GM12878 (cell line): Measurements from ENCODE around the gene TIMP4. TPM values are rescaled to one million over a fixed set of nuclear protein-coding genes. Genes with fewer than 3 reads are reported as not detected.

Experiments used
- ATAC-seq: fragments of 200-7000 bp; cut with Tn5 transposase; 3 replicates; pipeline ENCODE4 v1.9.1; 2020; ENCODE audit warnings: mild to moderate bottlenecking, moderate library complexity
- BruUV-seq: library from RNA; stranded (reverse); fragments of 400-500 nt; replicated peaks from 2 replicates; lab custom pipeline; 2021; lab: Mats Ljungman, UMichigan
- CTCF ChIA-PET: fragments of 300-600 bp; sonication (Branson Sonifier 250); formaldehyde crosslinking; extraction: SDS; loops from one replicate; lab custom pipeline; 2021; ENCODE audit warnings: inconsistent platforms; lab: Yijun Ruan, JAX
- POLR2A ChIA-PET: fragments of 350-600 bp; formaldehyde crosslinking; extraction: SDS; loops from one replicate; lab custom pipeline; 2021; ENCODE audit warnings: inconsistent platforms; lab: Charles Lee
- RAD21 ChIA-PET: fragments of 300-600 bp; sonication (Branson Sonifier 250); formaldehyde crosslinking; loops from one replicate; lab custom pipeline; 2023; ENCODE audit warnings: antibody characterized with exemption; ENCODE audit not compliant: unreplicated experiment; lab: Charles Lee
- SMC1A ChIA-PET: fragments of 300-600 bp; sonication (Branson Sonifier 250); formaldehyde crosslinking; loops from one replicate; lab custom pipeline; 2023; ENCODE audit not compliant: unreplicated experiment, uncharacterized antibody; lab: Charles Lee
- DNase-seq: peaks from one replicate; pipeline ENCODE4 v3.0.0-alpha.2; 2011; ENCODE audit warnings: low read depth, low spot score
- FAIRE-seq: peaks from 3 replicates; lab custom pipeline; 2011; peaks lifted over from hg19 to GRCh38; lab: Jason Lieb, UNC
- H2AFZ ChIP-seq: 2 replicates; pipeline ENCODE4 v1.6.0; 2011; ENCODE audit warnings: low read depth, low read length, control low read depth; ENCODE audit not compliant: control insufficient read depth
- H3K27ac ChIP-seq: 2 replicates; pipeline ENCODE4 v1.5.1; 2011; ENCODE audit warnings: control low read depth; ENCODE audit not compliant: control insufficient read depth, insufficient read depth
- H3K27me3 ChIP-seq, 2 experiments: replicated peaks in 1 of 2; 2 replicates each; pipeline versions ENCODE4 v1.6.0 to v1.6.1; 2011; ENCODE audit warnings: low read length in 1 of 2; ENCODE audit not compliant: control insufficient read depth in 2 of 2, insufficient read depth in 2 of 2
- H3K36me3 ChIP-seq, 2 experiments: 2 replicates each; pipeline ENCODE4 v1.5.1; 2011; ENCODE audit warnings: low read length in 1 of 2; ENCODE audit not compliant: control insufficient read depth in 2 of 2, insufficient read depth in 2 of 2
- H3K4me1 ChIP-seq: 2 replicates; pipeline ENCODE4 v1.6.1; 2011; ENCODE audit warnings: mild to moderate bottlenecking, low read length, moderate library complexity, mixed read lengths; ENCODE audit not compliant: control insufficient read depth, insufficient read depth
- H3K4me2 ChIP-seq: 2 replicates; pipeline ENCODE4 v1.6.0; 2011; ENCODE audit warnings: control low read depth; ENCODE audit not compliant: control insufficient read depth, insufficient read depth
- H3K4me3 ChIP-seq: fragments of 200-600 bp; sonication (generic); 2 replicates; pipeline ENCODE4 v1.5.1; 2016
- H3K79me2 ChIP-seq: 2 replicates; pipeline ENCODE4 v1.6.0; 2011; ENCODE audit warnings: low read length; ENCODE audit not compliant: control insufficient read depth, insufficient read depth
- H3K9ac ChIP-seq: 2 replicates; pipeline ENCODE4 v1.8.0; 2011; ENCODE audit warnings: low read length, control low read depth, mixed read lengths; ENCODE audit not compliant: control insufficient read depth, insufficient read depth
- H3K9me3 ChIP-seq: replicated peaks from 3 replicates; pipeline ENCODE4 v1.5.1; 2011; ENCODE audit warnings: mild to moderate bottlenecking, low read length; ENCODE audit not compliant: control insufficient read depth, insufficient read depth
- H4K20me1 ChIP-seq: 2 replicates; pipeline ENCODE4 v1.6.0; 2011; ENCODE audit not compliant: control insufficient read depth, insufficient read depth
- BCL11A ChIP-seq: IDR thresholded peaks from 2 replicates; pipeline ENCODE4 v1.6.1; 2011; ENCODE audit warnings: low read depth, low read length
- CEBPB ChIP-seq, 2 experiments: fragments of 150-350 bp in 1 of 2; IDR thresholded peaks; 2 replicates each; pipeline ENCODE4 v1.6.1; 2012 to 2014; ENCODE audit warnings: low read depth in 2 of 2, low read length in 2 of 2, borderline replicate concordance in 1 of 2, inconsistent platforms in 1 of 2
- CREB1 ChIP-seq: IDR thresholded peaks from 2 replicates; pipeline ENCODE4 v1.6.1; 2012; ENCODE audit warnings: low read depth, mild to moderate bottlenecking, inconsistent platforms
- EED ChIP-seq: sonication (generic); IDR thresholded peaks from 2 replicates; pipeline ENCODE4 v1.6.1; 2016; ENCODE audit warnings: antibody characterized with exemption, low read depth
- EP300 ChIP-seq, 2 experiments: fragments of 150-350 bp in 1 of 2; IDR thresholded peaks; 2 replicates each; pipeline ENCODE4 v1.6.1; 2011 to 2012; ENCODE audit warnings: low read depth in 2 of 2, low read length in 2 of 2, borderline replicate concordance in 1 of 2, improper control_type of control experiment in 1 of 2, inconsistent platforms in 1 of 2; ENCODE audit not compliant: control insufficient read depth in 1 of 2
- FOS ChIP-seq: IDR thresholded peaks from 3 replicates; pipeline ENCODE4 v1.6.1; 2011; ENCODE audit warnings: borderline replicate concordance; ENCODE audit not compliant: insufficient read length; ENCODE audit errors: extremely low read depth
- LARP7 ChIP-seq: fragments of 450-650 bp; IDR thresholded peaks from 2 replicates; pipeline ENCODE4 v1.6.1; 2017; ENCODE audit warnings: mild to moderate bottlenecking
- MTA3 ChIP-seq: IDR thresholded peaks from 2 replicates; pipeline ENCODE4 v1.6.1; 2012; ENCODE audit warnings: low read length, inconsistent platforms, borderline replicate concordance
- NFYB ChIP-seq: IDR thresholded peaks from 2 replicates; pipeline ENCODE4 v1.6.1; 2011; ENCODE audit warnings: low read depth, mild to moderate bottlenecking, low read length, improper control_type of control experiment, moderate library complexity; ENCODE audit not compliant: insufficient read depth
- SMC3 ChIP-seq: IDR thresholded peaks from 2 replicates; pipeline ENCODE4 v1.6.1; 2011; ENCODE audit warnings: low read length, improper control_type of control experiment, borderline replicate concordance
- SP1 ChIP-seq: IDR thresholded peaks from one replicate; pipeline ENCODE4 v1.6.1; 2011; ENCODE audit warnings: low read depth, low read length
- WGBS: methylation state at CpG from one replicate; pipeline ENCODE4 v1.1.6; 2016; ENCODE audit warnings: low lambda C conversion rate; ENCODE audit not compliant: insufficient replicate concordance, insufficient coverage; ENCODE audit errors: missing lambda C conversion rate; 5-methylcytosine and 5-hydroxymethylcytosine counted together
- in situ Hi-C: fragments of 300-500 bp; cut with MboI; formaldehyde crosslinking; loops from 9 replicates; pipeline ENCODE4 v1.14.3; 2018; ENCODE audit warnings: mixed read lengths
- intact Hi-C: fragments of 100-400 bp; cut with micrococcal nuclease; formaldehyde crosslinking; loops from one replicate; pipeline ENCODE4 v1.14.2; 2022; ENCODE audit not compliant: unreplicated experiment
- polyA plus RNA-seq, 11 experiments: library from polyadenylated mRNA; depleted of rRNA in 4 of 11; unstranded in 6 of 11; stranded (reverse) in 5 of 11; fragments of >200 nt; fragmentation: Nextera tagmentation in 4 of 11; fragmentation: Illumina TruSeq in 1 of 11; extraction: Ambion mirVana in 4 of 11; extraction: Trizol in 1 of 11; gene quantifications; 1 replicate in 1 of 11; 2 replicates in 10 of 11; pipeline versions ENCODE4 v1.2.1 to v1.2.3, GENCODE V29; 2011 to 2016; ENCODE audit warnings: inconsistent platforms in 2 of 11, missing spikeins in 2 of 11, low read depth in 1 of 11
- total RNA-seq, 4 experiments: library from RNA; depleted of rRNA in 3 of 4; stranded (reverse); fragments of >200 nt in 3 of 4; fragmentation: Illumina TruSeq in 1 of 4; extraction: Trizol in 1 of 4; gene quantifications; 2 replicates each; pipeline versions ENCODE4 v1.2.1 to v1.2.3, GENCODE V29; 2013 to 2021
- TF ChIP-seq, protein P1 (sequence below): IDR thresholded peaks from 2 replicates; pipeline ENCODE4 v1.6.1; 2011; ENCODE audit warnings: borderline replicate concordance, low read depth, mild to moderate bottlenecking, moderate library complexity, mixed read lengths, low read length; ENCODE audit not compliant: insufficient read depth; ENCODE audit errors: extremely low read length

Gene TIMP4
- total and polyA plus RNA-seq, 10 of the 15 experiments (the other 5 are each of a cell fraction or from before 2014, with no cell fraction given), result 0.07 TPM; not detected in 9

DNA sequence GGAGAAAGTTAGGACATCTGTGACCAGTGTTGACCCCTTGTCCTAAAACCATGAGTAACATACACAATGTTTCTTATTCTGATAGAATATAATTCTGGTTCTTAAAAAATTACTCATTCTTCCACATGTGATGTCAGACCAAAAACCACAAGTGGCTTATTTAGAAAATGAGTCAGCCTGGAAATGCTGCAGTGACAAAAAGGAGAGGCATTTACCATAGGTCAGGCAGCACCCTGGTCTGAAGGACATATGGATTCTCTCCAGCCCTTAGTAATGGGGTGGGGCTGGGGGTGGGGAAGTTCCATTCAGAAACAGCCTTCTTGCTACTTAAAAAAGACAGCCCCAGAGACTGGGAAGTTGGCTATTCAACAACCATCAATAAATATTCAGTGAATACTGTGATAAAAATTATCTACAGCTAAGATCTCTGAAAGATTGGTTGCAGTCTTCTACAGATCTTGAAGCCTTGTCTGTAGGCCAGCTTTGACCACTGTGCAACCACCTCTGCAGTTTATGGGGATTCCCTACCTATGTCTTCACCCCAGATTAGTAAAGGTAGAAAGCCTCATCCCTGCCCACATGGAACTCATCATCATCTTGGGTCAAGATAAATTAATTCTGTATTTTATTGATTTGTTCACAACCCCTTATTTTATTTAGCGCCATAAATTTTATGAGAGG lies 34.9 kb upstream of the TIMP4 start (continued):
- TF ChIP-seq, protein P1, sequence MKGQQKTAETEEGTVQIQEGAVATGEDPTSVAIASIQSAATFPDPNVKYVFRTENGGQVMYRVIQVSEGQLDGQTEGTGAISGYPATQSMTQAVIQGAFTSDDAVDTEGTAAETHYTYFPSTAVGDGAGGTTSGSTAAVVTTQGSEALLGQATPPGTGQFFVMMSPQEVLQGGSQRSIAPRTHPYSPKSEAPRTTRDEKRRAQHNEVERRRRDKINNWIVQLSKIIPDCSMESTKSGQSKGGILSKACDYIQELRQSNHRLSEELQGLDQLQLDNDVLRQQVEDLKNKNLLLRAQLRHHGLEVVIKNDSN, result no peak
- peak; percentile 13 for TF ChIP-seq SP1
- no peak for TF ChIP-seq LARP7
- peak; percentile 73 for TF ChIP-seq CREB1
- peak; percentile 80 for TF ChIP-seq EED
- TF ChIP-seq EP300 (IDR thresholded peaks at IDR 0.05; ENCODE audit: borderline replicate concordance in 1 of 2, control insufficient read depth in 1 of 2, low read depth in 2 of 2, low read length in 2 of 2), result peak; percentile 85 to 91
- no peak for TF ChIP-seq NFYB
- peak; percentile 85; the same call in 1 of the 2 replicates for TF ChIP-seq BCL11A

DNA sequence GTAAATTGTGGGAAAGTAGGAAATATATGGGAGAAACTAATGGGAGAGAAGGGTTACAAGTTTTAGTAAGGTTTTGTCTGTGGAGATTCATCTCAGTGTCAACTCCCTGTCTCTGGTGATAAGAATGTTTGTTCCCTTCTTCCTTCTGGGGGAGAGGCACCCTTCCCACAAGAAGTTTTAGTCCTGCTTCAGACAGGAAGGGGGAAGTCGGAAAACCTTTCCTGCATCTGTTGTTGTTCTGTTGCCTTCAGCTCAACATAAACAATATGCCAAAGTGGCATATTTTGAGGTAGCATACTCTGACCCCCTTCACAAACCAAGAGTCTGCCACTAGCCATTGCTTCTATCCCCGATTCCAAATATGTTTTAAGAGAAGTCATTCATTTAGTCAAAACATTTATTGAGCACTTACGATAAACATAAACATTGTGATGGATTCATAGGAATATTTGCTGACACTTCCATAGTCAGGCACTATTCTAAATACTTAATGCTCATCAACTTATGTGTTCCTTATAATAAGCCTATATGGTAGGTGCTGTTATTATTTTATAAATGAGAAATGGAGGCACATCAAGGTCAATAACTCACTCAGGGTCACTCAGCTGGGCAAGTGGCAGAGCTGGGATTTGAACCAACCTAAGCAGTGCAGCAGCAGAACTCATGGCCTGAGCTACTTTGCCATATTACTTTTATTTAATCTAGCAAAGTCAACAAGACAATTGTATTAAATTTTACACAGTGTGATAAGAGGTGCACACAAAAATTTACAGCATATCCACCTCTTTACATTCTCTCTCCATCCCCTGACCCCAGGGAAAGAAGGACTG lies 34.2 kb upstream of the TIMP4 start:
- in situ Hi-C loops (no loop called here), intact Hi-C loops (loop anchor here (5.0 kb wide), 3 partner anchors 79 to 369 kb away; partner anchors contain the start of gene TSEN2)
- FAIRE-seq (no peak), DNase-seq (no peak), ATAC-seq (no peak)
- H3K4me1 ChIP-seq, result peaks cover 53% of the 10 kb centered on the region
- no peak overlapping the region; the same call in 1 of the 2 replicates for H2AFZ ChIP-seq
- ChIA-PET RAD21 (interaction anchor here (0.6 to 4.1 kb wide), 4 partner anchors 16 to 286 kb away, joined by 3 to 17 read pairs (median 10); no protein-coding TSS in a partner anchor), SMC1A (interaction anchor here (0.9 to 9.2 kb wide), 10 partner anchors 9 to 367 kb away, joined by 3 to 83 read pairs (median 3); no protein-coding TSS in a partner anchor), CTCF (interaction anchor here (0.6 to 7.1 kb wide), 4 partner anchors 16 to 202 kb away, joined by 3 to 86 read pairs (median 25); no protein-coding TSS in a partner anchor), POLR2A (interaction anchor here (0.6 to 1.0 kb wide), 2 partner anchors 8 to 204 kb away, joined by 3 to 4 read pairs; no protein-coding TSS in a partner anchor)
- TF ChIP-seq MTA3 (peak; percentile 0; the same call in 1 of the 2 replicates), SMC3 (no peak), CEBPB (IDR thresholded peaks at IDR 0.05; ENCODE audit: borderline replicate concordance in 1 of 2, low read depth in 2 of 2, low read length in 2 of 2) (no peak), FOS (no peak)
- no peaks in the 10 kb centered on the region for H3K27me3 ChIP-seq
- H3K4me3 ChIP-seq, result no peak overlapping the region
- H4K20me1 ChIP-seq, result no peaks in the 10 kb centered on the region
- no peaks in the 10 kb centered on the region for H3K79me2 ChIP-seq
- H3K4me2 ChIP-seq, result peak overlapping the region; percentile 59
- WGBS, result 100% methylated on average over 3 of the region's 3 CpGs
- H3K36me3 ChIP-seq, result no peaks in the 10 kb centered on the region
- no peak overlapping the region for H3K9ac ChIP-seq
- no peaks in the 10 kb centered on the region; the same call in 2 of the 3 replicates for H3K9me3 ChIP-seq
- H3K27ac ChIP-seq, result peak overlapping the region; percentile 69
- no TSS peak for BruUV-seq
